HG02852 (cell line): Measurements from ENCODE around the gene PLEKHA7.
"Not testable (repeated sequence)": the region's sequence is repeated elsewhere in the genome, so short reads cannot be mapped to it uniquely, and the experiment has no call there.

ENCODE experiments used
- ATAC-seq: cut with Tn5 transposase; IDR thresholded peaks from one replicate; pipeline ENCODE4 v1.9.1; 2021; ENCODE audit warnings: mild to moderate bottlenecking, moderate library complexity; ENCODE audit not compliant: unreplicated experiment

Gene PLEKHA7

GRCh38 chr11:16942911-16943310 lies 71.3 kb downstream of the PLEKHA7 start:
- ATAC-seq: no peak

DNA sequence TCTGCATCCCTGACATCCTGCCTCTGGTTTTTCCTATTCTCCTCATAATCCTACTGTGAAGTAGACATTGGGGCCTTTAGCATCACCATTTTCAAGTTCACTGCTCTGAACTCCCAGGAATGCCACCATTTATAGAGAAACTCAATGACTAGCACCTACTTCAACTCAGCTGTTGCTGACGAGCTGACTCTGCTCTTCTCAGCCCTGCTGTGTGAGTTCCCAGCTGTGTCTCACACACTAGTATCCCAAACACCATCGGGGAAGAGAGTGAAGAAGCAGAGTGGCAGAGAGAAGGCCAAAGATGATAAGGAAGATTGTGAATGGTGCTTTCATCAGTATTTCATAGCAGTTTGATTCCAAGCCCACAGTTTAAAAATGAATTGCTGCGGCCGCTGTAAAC lies 71.9 kb downstream of the PLEKHA7 start:
- no peak for ATAC-seq

- no peak for ATAC-seq
Measured at GRCh38 chr11:16941935-16942334, 72.3 kb downstream of the PLEKHA7 start.

DNA sequence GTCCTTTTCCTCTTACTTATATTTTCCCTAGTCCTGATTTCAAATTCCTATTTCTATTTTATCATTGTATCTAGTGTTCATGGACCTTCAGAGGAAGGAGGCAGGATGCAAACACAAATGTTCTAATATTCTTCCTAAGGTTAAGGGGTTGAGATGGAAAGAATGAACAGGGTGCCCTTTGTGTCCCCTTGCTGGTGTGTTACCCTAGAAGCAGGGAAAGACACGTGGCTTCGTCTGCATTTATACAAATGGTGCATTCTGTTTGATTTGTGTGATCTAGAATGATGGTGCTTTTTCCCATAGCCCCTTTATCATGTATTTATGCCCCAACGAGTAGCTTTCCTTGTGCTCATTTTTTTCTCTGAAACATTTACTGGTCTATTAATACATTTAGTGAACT lies 76.2 kb downstream of the PLEKHA7 start:
- ATAC-seq: no peak

DNA sequence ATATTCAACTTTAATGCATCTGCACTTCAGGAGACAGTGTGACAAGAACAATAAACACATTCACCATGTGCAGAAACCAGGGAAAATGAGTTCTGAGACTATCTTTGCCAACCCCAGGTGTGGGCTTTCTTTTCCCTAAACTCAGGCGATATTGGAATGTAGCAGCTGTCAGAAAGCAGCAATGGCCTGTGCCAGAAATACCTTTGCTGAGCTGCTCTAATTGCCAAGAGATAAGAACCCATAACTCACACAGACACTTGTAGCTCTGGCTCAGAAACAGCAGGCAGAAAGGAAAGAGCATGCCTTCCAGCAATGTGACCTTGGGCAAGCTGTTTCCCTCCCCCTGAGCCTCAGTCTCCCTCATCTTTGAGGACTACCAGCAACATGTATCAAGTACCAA lies 77.6 kb downstream of the PLEKHA7 start:
- ATAC-seq: no peak

- ATAC-seq: peak; percentile 51
Measured at GRCh38 chr11:16935518-16936302, 78.5 kb downstream of the PLEKHA7 start.

DNA sequence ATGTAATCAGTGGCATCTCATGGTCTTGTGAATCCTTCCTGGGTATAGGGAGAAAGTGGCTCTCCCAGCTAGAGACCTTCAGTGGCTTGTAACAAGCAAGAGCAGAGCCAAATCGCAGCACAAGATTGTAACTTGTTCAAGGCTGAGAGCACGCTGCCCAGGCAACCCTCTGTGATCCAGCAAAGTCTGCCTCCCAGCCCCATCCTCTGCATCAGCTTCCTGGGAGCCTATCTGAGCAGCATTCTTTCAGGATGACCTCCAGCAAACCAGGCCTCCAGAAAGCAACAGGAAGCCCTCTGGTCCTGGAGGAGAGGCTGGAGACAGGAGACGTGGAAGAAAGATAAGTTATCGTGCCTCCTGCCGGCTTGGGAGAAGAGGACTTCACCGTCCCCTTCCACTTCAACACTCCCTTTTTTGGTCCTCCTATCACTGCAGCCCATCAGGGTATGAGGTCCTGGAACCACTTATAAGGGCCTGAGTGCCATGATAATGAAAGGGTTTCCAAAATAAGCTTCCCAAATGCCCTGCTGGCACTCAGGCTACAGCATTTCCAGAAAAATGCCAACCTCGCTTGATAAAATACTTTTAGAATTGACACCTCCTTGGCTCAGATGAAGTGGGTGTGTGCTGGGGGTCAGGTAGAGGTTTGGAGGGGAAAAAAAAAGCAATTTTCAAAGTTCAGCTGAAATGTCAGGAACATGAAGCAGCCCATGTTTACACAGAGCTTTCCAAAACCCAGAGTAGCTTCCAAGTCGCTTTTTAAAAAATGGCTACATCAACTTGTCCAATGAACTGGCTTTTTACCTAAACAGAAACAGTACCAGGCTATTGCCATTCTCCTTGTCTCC lies 80.2 kb downstream of the PLEKHA7 start:
- ATAC-seq: no peak

GRCh38 chr11:16933291-16933690 lies 80.9 kb downstream of the PLEKHA7 start:
- ATAC-seq: no peak

GRCh38 chr11:16928044-16928443 lies 86.2 kb downstream of the PLEKHA7 start:
- ATAC-seq: no peak

GRCh38 chr11:16926883-16927626 lies 87.2 kb downstream of the PLEKHA7 start:
- no peak for ATAC-seq

- peak; percentile 15 for ATAC-seq
Measured at GRCh38 chr11:16925561-16926065, 88.6 kb downstream of the PLEKHA7 start.

GRCh38 chr11:16924826-16925560 lies 89.2 kb downstream of the PLEKHA7 start:
- ATAC-seq: peak; percentile 22

DNA sequence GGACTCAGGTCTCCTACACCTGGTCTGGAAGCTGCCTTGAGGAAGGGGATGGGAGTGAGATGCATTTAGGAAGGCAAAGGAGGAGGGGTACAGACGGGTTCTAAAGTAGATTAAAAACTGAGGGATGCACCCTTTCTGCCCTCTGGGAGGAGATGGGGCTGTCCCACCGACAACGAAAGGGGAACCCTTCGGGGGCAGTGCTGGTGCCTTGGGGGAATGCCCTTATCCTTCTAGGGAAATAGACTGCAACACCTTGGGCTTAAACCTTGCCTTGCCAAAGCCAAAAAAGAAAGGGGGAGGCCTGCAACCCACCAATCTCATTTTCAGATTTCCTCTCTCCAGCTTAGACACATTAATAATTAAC lies 89.8 kb downstream of the PLEKHA7 start:
- ATAC-seq: peak; percentile 37

DNA sequence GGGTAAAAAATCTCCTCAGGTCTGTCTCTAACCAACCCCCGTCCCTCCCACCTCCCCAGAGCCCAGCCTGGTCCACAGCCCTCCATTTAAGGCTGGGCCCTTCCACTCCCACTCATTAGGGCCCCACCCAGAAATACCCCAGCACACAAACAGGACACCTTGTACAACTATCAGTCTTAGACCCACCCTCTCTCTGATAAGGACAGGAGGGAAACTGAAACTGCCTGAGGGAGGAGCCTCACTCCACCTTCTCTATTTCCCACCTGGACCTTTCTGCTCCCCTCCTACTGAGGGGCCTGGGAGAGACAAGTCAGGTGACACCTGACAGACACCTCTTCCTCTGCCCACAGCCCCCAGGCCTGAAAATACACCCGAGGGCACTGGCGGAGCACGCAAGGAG lies 90.2 kb downstream of the PLEKHA7 start:
- peak; percentile 39 for ATAC-seq

- ATAC-seq: no peak
Measured at GRCh38 chr11:16921668-16922067, 92.5 kb downstream of the PLEKHA7 start.

DNA sequence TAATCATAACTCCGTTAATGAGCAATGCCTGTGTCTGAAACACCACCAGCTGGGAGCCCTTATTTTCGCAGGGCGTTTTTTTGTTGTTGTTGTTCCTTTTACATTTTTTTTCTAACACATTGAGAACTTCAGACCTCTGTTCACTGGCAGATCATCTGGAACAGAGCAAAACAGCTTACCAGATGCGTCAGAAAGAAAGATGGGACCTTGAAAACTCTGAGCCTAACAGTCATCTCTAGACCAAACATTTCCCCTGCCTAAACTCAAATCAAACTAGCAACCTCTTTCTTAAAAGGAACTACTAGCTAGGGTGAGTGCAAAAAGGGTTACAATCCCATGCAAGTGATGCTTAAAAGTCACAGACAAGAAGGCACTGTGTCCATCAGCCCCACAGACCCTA lies 93.2 kb downstream of the PLEKHA7 start:
- no peak for ATAC-seq

DNA sequence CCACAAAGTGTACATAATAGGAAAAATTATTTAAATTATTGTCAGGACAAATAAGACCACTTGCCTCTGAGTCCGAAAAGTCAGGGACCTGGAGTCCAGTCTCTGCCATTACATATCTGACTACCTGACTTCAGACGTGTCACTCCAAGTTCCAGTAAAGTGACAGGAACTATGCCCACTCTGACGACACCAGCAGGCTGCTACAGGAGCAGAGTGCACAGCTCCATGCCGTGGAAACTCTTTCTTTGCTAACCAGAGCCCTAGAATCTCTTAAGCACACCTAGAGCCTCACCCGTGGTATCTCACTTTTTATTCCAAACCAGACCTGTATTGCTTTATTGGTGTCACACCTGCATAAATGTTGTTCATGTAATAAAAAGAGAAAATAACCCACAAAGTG lies 93.7 kb downstream of the PLEKHA7 start:
- ATAC-seq: no peak

GRCh38 chr11:16918543-16919182 lies 95.6 kb downstream of the PLEKHA7 start:
- ATAC-seq: not testable (repeated sequence)

DNA sequence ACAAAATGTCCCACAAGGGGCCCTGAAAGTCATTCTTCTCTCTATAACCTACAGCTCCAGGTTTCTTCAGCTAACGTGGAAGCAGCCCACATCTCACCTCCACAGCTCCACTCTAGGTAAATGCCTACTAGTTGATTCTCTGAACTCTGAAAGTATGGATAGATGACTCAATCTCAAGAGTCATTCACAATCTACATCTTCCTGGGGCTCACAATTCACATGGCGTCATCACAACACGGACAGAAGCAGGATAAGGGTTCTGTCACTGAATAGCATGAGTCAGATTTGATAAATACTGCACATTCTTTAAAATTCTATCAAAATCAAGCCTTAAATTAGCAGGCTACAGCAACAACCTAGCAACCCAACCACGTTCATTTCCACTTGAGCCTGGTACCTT lies 96.3 kb downstream of the PLEKHA7 start:
- no peak for ATAC-seq

DNA sequence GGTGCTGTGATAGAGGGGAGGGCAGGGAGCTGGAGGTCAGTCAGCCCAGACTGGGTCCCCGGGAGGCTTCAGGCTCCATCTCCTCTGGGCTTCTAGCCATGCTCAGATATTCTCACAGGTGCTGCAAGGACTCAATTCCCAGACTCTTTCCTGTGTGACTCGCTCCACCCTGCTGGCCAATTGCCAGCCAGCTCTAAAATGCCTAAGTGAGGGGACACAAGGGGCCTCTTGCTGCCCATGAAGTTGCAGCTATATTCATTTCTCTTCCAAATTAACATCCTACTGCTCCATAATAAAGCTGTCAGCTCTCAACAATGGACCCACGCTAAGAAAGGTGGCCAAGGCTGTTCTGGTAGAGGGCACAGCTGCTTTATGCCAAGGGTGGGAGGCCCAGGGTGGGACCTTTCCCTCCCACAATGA lies 101.5 kb downstream of the PLEKHA7 start:
- ATAC-seq: no peak
